GM21515 (cell line): Measurements from ENCODE around the gene ZBTB20.

ENCODE experiments used
- ATAC-seq: cut with Tn5 transposase; IDR thresholded peaks from one replicate; pipeline ENCODE4 v1.9.1; 2021; ENCODE audit not compliant: unreplicated experiment

ZBTB20 gene

DNA sequence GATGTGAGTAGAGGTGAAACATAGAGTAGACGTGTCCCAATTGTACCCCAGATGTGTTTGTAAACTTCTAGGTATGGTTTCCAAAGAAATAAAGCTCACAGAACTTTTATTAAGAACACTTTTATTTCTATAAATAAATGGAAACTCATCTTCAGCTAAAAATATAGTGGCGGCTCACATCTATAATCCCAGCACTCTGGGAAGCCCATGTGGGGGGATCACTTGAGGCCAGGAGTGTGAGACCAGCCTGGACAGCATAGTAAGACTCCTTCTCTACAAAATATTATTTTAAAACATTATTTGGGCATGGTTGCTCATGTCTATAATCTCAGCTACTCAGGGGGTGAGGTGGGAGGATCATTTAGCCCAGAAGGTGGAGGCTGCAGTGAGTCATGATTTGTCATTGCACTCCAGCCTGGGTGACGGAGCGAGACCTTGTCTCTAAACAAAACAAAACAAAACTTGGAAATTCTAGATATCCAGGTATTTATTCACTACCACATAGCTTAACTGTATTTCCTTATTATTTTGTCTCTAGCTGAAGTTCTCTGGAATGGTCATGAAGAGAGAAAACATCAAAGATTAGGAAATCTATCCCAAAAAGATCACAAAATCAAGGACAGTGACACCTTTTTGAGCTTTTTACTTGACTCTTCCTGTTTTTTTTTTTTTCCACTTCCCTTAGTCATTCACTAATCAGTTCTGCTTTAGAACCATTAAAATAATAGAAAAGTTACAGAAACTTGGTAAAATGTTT is 595.1 kb downstream of the ZBTB20 start:
- ATAC-seq = no peak

GRCh38 chr3:114550165-114550564 is 596.9 kb downstream of the ZBTB20 start:
- no peak for ATAC-seq

GRCh38 chr3:114545193-114545592 is 601.9 kb downstream of the ZBTB20 start:
- ATAC-seq = no peak

- no peak for ATAC-seq
Measured at GRCh38 chr3:114542359-114542758, 604.7 kb downstream of the ZBTB20 start.

DNA sequence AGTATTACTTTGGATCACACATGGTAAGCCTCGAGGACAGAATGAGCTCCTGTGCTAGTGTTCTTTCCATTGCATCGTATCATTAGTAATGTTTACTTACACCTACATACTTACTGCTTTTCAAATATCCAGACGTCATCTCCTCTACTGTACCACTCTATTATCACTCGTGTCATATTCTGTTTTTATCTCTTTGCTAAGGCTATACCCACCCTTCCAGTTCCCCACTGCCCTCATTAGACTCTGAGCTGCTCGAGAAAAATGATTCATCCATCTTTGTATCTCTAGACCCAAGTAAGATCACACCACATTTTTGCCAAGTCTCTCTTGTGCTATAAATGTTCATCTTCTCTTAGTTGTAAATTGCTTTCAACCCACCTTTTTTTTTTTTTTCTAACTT is 607.6 kb downstream of the ZBTB20 start:
- ATAC-seq = no peak

GRCh38 chr3:114538211-114538610 is 608.9 kb downstream of the ZBTB20 start:
- ATAC-seq = no peak

- ATAC-seq = no peak
Measured at GRCh38 chr3:114528517-114528916, 618.6 kb downstream of the ZBTB20 start.

DNA sequence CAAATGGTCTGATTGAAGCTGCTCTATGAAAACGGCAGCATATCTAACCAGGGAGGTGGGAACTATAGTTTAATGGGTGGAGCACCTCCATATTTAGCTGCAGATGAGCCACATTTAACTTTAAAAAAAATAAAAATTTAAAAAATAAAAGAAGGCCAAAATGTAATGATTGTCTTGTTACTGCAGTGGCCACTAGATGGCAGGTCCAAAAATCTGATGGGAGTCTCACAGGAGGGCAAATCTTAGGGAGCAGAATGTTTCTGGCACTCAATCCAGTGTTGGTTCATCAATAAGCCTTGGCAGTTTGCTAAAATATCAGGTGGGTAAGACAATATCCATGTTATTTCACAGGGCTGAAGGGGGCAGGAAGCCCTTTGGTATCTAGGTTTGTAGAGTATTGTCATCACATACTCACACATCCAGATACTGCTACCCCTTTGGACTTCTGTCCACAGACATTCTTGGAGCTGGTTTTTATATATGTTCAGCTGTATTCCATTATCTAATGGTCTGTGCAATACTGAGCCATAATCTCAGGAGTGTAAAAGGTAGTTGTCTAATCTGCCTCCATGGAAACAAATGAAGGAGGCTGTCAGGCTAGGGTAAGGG is 619.9 kb downstream of the ZBTB20 start:
- ATAC-seq = no peak

DNA sequence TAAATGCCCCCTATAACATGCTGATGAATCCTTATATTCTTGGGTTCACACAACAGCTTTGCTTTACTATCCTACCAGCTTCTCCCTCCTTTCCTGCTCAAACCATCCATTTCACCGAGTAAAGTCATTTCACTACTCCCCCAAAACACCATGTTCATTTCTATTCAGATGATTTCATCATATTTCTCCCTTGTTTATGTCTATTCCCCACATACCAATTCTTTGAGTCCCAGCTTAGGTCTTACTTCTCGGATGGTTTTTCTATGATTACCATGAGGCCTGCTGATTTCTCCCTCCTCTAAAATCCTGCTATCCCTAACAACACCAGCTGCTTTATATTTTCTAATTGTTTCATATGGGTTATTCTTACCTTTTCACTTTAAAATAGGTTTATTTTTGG is 621.8 kb downstream of the ZBTB20 start:
- ATAC-seq = no peak

DNA sequence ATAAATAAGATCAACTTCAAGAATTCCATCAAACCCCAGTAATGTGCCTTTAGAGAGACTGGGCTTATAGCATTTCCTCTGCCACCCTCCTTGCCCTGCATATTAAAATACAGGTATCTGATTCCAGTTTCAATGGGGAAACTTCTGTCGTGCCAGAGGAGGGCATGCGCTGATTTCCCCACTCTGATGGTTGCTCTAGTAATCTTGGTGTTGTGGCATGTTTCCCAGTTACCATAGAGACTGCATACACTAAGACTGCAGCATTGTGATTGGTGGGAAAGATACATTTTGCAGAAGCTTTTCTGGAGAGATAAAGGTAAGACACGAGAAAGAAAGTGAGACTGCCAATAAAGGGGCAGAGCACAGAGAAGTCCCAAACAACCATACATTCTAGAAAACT is 627.7 kb downstream of the ZBTB20 start:
- no peak for ATAC-seq

DNA sequence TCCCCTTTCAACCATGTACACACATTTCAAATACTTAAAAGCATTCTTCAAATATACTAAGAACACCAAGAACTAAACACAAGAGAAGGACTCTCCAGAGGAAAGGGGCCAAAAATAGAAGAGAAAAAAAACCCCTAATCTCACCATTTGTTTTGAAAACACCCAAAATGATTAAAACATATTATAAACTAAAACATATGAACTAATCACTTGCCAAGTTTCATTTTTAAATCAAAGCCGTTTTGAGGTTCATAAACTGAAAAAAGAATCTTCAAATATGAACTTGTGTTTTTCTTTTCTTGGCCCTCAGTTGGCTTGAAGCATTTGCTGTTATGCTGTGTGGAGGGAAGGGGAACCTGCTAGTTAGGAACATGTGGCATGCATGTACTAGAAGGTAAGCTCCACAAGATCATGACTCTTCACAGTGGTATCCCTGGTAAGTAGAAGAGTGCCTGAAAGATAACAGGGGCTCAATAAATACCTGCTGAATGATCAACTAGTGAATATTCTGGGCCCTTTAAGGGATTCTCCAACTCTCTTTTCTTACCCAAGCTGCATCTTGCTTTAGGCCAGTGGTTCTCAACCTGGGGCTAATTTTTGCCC is 628.8 kb downstream of the ZBTB20 start:
- no peak for ATAC-seq

GRCh38 chr3:114510201-114510600 is 636.9 kb downstream of the ZBTB20 start:
- no peak for ATAC-seq

DNA sequence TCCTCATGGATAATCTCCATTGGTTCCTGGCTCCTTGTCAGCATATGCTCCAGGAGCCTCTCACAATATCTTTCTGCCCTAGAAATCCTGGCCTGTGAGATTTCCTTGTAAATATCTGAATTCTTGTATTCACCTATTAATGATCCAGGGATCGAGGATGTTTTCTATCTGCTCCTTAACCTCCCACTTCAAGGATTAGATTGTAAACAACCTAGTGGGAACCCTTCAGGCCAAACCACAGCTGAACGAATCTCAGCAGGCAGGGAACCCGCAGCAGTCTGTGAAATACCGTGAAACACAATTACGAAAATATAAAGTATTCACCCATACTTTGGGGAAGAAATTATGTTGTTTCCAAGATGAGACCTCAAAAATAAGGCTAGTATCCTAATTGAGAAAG is 637.3 kb downstream of the ZBTB20 start:
- ATAC-seq = no peak

DNA sequence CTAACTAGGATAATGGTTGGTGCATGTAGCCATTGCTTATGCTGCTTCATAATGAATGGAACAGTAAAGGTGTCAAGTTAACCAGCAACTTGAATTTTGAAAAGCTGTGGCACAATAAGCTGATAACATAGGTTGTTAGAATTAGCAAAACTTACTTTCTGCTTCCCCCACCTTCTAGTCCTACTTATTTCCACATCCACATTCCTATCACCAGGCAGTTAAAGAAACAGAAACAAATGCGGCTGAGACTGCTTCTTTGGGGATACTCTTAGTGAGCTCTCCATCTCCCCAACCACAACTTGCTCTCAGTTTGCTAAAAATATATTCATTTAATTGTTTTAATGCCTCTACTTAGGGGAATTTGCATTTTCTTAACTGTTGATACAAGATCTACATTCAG is 638.1 kb downstream of the ZBTB20 start:
- no peak for ATAC-seq

DNA sequence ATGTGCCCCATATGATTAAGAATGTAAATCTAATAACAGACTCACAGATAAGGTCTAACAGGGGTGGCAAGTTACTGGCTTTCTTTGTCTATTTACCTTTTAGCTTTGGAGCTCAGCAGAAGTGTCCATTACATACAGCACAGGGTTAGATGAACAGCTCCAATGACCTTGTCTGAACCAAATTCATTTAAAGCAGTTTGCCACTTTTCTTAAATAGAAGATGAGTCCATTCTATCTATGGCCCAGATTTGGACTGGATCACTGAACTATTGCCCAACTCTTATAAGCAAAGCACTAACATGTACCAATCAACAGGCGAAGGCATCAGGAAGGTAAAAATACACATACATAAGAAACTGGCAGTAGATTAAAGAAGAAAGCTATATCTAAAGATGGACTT is 638.9 kb downstream of the ZBTB20 start:
- no peak for ATAC-seq

DNA sequence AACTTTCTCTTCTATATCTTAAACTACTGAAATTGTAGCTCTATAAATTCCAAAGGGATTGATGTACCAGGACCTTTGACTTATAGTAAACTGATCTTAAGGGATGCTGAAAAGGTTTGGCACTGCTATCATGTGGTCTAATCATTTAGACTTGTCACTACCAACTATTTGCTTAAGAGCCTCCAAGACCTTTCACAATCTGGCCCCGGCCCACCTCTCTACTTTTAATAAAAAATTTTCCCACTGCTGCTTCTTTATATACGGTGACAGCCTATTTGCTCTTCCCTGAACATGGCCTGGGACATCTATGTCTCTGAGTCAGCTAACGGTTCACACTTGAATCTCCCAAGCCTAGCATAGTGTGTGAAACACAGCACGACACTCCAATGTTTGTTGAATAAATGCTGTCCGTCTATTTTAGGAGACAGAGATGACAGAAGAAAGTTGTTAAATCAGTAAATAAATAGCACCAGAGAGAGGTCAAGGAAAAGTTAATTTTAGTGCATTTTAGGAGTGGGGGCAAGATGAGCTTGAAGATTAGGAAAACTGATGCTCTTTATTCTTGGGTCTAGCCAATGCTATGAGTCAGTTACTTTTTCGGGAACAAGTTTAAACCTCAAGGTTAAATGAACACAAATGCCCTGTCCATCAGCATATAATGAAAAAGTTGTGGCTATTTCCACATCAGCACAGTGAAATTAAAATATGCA is 640.3 kb downstream of the ZBTB20 start:
- no peak for ATAC-seq

- no peak for ATAC-seq
Measured at GRCh38 chr3:114504941-114505628, 642.0 kb downstream of the ZBTB20 start.

DNA sequence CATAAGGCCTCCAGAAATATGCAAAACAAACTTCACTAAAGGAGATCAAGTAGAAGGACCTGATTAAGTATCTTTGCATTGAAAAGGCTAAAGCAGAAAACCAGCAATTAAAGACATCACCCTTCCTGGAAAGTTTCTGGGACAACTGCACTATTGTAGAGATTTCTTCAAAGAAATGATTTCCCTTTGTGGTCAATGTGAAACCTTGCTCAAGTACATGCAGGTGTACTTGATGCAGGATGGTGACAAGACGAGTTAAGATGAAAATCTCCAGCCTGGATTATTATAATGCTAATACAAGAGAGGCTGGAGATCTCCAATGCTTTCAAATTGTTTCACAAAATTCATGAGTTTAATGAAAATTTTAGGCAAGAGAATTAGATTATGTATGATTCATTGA is 644.9 kb downstream of the ZBTB20 start:
- ATAC-seq = no peak

DNA sequence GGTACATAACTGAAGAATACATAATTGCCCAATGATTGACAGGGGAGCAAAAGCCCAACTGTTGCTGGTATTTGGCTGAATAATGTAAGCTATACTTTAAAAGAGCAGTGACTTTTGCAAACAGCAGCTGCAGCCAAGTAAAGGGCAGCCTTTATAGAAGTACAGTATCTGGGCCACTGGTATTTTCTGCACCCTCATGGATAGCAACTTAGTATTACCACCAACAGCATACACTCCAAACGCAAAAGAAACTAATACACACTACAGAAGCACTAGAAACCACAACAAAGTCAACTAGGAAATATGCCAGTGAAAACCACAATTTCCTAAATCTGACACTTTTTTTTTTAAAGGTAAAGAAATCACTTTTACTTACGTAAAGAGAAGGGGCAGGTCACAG is 647.1 kb downstream of the ZBTB20 start:
- ATAC-seq = no peak

DNA sequence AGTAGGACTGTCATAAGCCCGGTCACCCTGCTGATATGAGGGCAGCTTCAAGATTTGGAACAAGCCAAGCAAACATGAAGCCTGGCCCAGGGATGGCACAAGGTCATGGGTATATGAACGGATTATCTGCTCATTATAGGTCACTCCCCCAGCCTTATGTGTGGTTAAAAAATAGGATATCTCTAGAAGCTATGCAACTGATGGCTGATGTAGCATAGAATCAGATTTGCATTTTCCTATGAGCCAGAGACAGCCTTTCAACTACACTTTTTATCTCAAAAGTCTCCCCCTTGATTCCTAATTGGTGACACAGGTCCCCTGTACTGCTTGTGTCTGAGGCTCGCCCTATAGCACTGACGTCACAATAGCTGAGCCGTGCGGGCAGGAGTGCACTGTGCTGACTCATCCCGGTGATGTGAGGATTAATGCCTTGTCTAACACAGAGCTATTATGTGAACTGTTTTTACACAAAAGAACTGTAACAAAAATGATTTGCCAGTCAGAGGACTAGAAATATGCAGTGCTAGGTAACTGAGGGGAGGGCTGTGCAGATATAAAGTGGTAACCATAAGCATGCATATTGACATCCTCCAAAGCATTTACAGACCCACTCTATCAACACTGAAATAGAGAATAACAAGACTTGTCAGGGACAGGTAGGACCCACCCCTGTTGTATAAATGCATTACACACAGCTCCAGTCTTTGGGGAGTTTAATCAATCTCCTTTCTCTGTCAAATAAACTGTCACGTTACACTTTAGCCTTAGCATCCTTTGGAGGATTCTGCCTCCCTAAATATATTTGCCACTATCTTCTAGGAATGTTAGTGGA is 648.3 kb downstream of the ZBTB20 start:
- ATAC-seq = no peak
